Mononuclear cell (primary cell): ENCODE measurements around the gene SHLD1. TPM values are rescaled to one million over a fixed set of nuclear protein-coding genes. Genes with fewer than 3 reads are reported as not detected.

Experiments
- H3K27me3 ChIP-seq: 2 replicates; pipeline ENCODE4 v1.6.0; 2011; ENCODE audit warnings: low read length, control low read depth; ENCODE audit not compliant: insufficient read depth
- H3K4me1 ChIP-seq: 2 replicates; pipeline ENCODE4 v1.5.1; 2011; ENCODE audit warnings: mild to moderate bottlenecking, low read length, control low read depth; ENCODE audit not compliant: insufficient read depth
- H3K4me3 ChIP-seq: 2 replicates; pipeline ENCODE4 v1.5.1; 2011; ENCODE audit warnings: mild to moderate bottlenecking, low read length, moderate library complexity
- H3K9me3 ChIP-seq: 2 replicates; pipeline ENCODE4 v1.5.1; 2011; ENCODE audit warnings: low read depth, mild to moderate bottlenecking, control low read depth, low read length
- total RNA-seq: library from RNA; depleted of rRNA; stranded (reverse); fragments of >200 nt; gene quantifications from one replicate; pipeline ENCODE4 v1.2.3, GENCODE V29; 2012

SHLD1 gene
- total RNA-seq, 1 donor, result 1.8 TPM

DNA sequence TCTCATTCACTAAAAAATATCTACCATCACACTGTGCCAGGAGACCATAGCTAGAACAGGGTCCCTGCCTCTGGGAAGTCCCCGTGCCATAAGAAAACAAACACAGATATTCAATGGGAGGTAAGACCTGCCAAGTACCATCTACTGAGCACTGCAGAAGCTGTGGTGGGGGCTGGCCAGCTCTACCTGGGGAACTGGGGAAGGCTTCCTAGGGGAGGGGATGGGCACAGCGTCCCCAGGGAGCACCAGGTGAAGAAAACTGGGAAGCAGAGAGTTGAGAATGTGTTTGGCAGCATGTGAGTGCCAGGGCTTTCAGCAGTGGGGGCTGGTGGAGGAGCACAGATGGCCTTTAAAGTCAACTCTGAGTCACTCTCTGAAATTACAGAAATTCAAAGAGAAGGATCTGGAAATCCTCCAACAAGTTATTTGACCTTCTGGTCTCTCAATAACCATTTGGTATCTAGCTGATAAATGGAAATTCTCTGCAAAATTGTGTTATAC, 85.2 kb downstream of the SHLD1 start:
- H3K9me3 ChIP-seq, result no peaks in the 10 kb centered on the region
- no peak overlapping the region for H3K4me3 ChIP-seq
- peaks cover 13% of the 10 kb centered on the region for H3K4me1 ChIP-seq

DNA sequence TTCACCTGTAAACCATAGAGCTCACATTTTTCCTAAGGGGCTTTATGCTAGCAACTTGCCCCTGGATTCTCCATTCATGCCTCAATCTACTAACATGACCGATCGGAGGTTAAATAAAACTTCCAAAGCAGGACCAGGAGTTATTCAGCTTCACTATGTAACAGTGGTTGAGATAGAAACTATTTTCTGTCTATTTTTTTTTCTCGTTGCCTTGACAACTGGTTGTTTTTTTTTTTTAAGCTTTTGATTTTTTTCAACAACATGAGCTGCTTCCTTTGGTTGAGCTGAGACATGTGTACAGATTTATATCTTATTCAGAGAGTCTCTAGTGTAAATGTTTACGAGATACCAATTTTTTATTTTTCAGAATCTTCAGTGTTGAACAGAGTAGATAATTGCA, 85.7 kb downstream of the SHLD1 start:
- no peaks in the 10 kb centered on the region for H3K9me3 ChIP-seq
- H3K4me1 ChIP-seq, result peaks cover 13% of the 10 kb centered on the region
- H3K27me3 ChIP-seq, result no peaks in the 10 kb centered on the region
- no peak overlapping the region for H3K4me3 ChIP-seq

More for the DNA sequence above, 85.2 kb downstream of the SHLD1 start:
- H3K27me3 ChIP-seq, result no peaks in the 10 kb centered on the region

DNA sequence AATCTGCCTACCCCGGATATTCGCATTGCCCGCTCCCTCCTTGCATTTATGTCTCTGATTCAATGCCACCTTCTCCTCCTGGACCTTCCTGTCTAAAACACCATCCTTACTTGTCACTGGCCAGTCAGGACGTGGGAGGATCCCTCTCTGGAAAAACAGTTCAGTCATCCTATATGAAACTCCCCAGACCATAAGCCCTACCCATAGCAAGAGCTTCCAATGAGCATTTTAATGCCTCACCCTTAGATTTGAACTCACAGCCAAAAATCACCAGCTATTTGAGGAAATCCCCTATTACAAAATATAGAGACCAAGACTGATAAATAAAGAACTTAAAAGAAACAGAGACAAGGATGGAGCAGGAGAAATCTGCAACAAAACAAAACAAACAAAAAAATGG, 86.4 kb downstream of the SHLD1 start:
- Histone ChIP-seq H3K4me3 (no peak overlapping the region), H3K9me3 (no peaks in the 10 kb centered on the region), H3K4me1 (peaks cover 13% of the 10 kb centered on the region), H3K27me3 (no peaks in the 10 kb centered on the region)

DNA sequence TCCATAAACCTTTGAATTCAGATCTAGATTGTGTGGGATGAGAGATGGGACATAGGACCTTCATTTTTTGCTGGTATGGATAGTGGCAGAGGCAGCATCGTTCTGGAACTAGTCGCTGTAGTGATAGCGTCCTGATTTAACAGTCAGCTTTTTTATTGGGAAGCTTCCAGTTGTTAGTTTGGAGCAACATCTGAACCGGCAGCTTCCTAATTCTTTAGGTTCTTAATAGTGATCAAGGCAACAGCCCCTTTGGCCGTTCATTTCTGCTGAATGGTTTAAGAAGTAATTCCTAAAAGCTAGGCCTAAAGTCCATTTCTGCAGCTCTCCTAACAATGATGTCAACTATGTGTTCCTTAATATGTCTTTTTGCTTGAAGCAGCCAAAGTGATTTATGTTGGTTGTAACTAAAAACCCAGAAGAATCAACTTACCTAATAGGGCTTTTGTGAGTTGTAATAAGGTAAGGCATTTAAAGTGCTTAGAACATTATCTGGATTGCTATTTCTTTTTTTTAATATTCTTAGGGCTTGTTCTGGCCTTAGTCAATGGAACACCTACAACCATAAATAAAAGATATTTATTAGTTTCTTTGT, 90.3 kb downstream of the SHLD1 start:
- Histone ChIP-seq H3K4me3 (no peak overlapping the region), H3K27me3 (no peaks in the 10 kb centered on the region), H3K4me1 (peaks cover 14% of the 10 kb centered on the region), H3K9me3 (no peaks in the 10 kb centered on the region)

DNA sequence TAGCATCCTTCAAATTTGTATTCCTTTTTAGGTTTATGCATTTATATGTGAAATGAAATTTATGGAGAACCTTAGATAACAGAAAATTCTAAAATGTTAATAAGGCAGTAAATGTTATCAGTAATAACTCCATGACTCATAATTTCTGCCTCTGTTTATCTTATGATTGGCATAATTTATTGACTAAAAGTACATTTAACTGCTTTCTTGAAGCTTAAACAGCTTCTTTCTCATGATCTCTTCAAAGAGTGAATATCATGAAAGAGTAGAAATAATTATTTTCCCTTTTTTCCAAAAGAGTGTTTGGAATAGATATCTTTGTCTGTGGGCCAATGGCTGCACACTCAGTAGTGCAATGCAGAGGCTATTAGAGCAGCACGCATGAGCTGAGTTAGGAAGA, 91.3 kb downstream of the SHLD1 start:
- Histone ChIP-seq H3K4me3 (no peak overlapping the region), H3K4me1 (peaks cover 11% of the 10 kb centered on the region), H3K27me3 (no peaks in the 10 kb centered on the region), H3K9me3 (no peaks in the 10 kb centered on the region)

DNA sequence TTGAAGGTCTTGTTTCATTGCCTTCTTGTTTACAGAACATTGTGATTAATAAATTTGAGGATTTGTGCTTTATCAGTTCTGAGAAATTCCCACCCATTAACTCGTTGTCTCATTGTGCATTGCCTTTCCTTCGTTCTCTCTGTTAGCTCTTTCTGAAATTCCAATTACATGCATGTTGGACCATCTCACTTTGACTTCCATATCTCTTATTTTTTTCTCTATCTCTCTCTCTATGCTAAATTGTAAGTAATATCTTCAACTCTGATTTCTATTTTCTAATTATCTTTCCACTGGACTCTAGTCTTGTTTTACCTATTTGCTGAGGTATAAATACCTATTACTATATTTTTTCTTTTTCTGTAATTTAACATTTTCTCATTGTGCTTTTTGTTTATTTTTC, 92.3 kb downstream of the SHLD1 start:
- H3K4me1 ChIP-seq, result peaks cover 12% of the 10 kb centered on the region
- H3K9me3 ChIP-seq, result no peaks in the 10 kb centered on the region
- no peak overlapping the region for H3K4me3 ChIP-seq

DNA sequence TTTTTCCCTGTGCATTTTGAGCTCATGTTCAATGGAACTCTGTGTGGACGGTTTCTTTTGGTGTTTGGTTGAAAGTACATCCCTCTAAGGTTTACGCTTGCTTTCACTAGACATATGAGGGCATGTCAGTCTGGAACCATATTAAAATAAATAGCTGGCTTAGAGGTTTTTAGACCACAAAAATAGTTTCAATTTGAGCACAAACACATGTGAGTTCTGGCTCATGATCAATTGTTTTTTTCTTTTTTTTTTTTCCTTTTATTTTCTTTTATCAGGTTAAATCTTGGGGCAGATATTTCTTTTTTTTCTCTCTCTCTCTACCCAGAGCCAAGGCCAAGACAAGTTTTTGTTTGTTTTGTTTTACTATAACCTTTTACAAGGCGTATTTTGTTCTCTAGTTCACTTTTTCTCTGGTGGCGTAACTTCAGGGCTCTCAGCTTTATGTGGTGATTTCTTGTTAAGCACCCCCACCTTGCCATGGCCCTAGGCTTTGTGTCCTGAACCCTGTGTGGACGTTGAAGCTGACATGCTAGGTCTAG, 92.9 kb downstream of the SHLD1 start:
- H3K9me3 ChIP-seq, result no peaks in the 10 kb centered on the region
- peaks cover 12% of the 10 kb centered on the region for H3K4me1 ChIP-seq
- H3K4me3 ChIP-seq, result no peak overlapping the region
- H3K27me3 ChIP-seq, result no peaks in the 10 kb centered on the region

More for the DNA sequence above, 92.3 kb downstream of the SHLD1 start:
- H3K27me3 ChIP-seq, result no peaks in the 10 kb centered on the region

DNA sequence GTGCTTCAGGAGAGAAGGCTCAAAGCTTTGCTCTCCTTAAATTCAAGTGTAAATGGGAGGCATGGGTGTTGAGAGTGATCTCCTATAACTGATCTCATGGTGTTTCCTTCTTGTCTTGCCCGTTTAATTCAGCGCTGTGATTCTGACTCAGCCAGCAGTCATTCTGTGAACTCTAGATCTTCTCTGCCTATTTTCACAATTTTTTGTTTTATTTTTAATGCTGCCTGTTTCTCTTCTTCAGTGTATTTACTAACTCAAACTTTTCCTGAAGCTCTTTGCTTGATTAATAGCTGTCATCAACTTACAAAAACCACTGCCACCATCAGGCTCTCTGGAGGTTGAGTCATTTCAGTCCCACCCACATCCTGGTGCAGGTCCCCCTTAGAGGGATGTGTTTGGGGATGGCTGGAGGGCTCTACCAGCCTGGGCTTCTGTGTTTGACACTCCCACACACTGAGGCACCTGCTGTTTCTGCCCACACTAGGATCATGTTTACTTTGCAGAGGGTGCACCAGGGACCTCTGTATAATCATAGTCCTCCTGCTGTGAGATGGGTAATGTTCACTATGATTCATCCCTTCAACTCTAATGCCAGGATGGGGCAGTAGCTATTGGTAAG, 94.0 kb downstream of the SHLD1 start:
- Histone ChIP-seq H3K9me3 (no peaks in the 10 kb centered on the region), H3K4me1 (peaks cover 12% of the 10 kb centered on the region), H3K27me3 (no peaks in the 10 kb centered on the region), H3K4me3 (no peak overlapping the region)

DNA sequence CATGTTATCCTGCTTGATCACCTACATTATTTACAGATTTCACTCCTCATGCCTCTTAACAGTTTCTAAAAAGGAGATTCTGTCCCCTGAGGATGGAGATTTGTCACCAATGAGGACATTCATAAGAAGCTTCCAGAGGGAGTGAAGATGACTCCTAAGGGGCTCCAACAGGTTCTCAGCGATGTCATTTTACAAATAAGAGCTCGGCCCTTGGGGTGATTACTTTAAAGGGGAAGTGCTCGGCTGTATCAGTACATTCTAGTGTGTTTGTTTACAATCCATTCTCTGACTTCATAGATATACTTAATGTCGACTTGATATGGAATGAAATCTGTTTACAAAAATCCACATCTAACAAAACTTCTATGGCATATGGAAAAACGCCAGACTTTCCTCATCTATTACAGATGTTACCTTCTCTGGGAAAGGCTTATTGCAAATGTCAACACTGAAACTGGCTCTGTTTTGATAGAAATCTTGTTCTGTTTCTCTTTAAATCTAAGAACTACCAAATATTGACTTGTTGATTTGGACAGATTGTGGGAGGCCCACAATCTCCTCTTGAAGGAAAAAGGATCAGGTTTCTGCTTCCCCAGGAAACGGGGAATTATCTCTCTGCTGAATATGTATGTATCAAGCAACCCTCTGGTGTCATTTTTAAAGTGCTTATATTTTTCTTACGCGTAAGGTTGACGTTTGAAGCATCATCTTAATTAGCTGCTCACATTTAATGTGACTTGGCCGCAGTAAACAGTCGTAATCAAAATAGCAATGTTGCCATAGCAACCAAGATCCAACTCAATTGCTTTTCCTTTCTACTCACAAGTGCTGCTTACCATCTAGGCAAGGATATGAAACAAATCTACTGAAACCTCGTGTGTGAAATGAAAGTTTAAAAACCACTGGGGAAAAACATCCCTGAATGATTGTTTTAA, 95.7 kb downstream of the SHLD1 start:
- no peak overlapping the region for H3K4me3 ChIP-seq
- no peaks in the 10 kb centered on the region for H3K9me3 ChIP-seq
- H3K4me1 ChIP-seq, result peaks cover 12% of the 10 kb centered on the region
- no peaks in the 10 kb centered on the region for H3K27me3 ChIP-seq

DNA sequence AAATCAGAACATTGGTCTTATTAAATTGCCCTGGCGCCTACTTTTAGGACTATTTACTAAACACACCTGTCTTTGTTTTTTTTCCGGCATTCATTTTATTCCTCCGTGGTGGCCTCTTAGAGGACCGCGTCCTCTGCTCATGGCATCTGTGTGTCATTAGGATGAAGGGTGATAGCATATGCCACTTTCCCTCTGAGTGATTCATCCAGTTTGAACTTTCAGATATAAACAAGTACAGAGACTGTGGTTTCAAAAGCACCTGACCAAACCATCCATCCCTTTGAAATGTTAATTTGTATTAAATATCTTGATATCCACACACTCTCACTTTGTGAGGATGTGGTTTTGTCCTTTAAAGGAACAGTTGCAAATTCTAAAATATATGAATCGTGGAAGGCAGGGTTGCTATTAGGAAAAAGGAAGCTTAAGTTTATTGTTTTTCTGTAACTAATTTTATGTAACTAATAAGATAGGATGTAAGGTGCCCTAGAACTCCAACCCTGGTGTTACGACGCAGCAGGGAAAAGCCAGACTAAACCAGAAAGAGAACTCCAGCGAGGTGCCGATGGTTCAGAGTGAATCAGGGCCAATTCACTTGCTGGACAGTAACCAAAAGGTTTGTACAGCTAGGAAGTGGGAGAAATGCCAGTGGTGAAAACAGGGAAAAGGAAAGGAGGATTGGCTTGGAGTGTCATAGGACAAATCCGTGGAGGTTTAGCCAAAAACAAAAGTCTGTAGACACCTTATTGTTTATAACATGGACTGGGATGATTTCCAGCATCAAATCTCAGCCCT, 98.7 kb downstream of the SHLD1 start:
- no peaks in the 10 kb centered on the region for H3K27me3 ChIP-seq

DNA sequence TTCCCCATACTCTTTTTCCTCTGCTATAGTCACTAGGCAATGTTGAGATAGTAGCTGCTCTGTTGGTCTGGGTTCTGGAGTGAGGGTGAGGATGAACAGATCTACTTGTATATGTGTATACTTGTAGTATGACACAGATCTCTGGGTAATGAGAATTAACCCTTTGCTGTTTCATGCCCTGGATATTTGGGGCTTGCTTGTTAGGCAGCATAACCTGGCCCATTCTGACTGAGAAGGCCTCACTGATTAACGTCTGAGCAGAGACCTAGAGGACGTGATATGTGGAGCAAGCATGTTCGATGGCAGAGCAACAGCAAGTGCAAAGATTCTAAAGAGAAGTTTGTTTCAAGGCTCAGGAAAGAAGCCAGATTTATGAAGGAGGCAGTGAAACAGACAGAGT, 105.7 kb downstream of the SHLD1 start:
- no peaks in the 10 kb centered on the region for H3K9me3 ChIP-seq
- H3K4me3 ChIP-seq, result no peak overlapping the region
- H3K27me3 ChIP-seq, result no peaks in the 10 kb centered on the region

More for the DNA sequence above, 98.7 kb downstream of the SHLD1 start:
- Histone ChIP-seq H3K4me3 (no peak overlapping the region), H3K9me3 (no peaks in the 10 kb centered on the region), H3K4me1 (peaks cover 9% of the 10 kb centered on the region)

DNA sequence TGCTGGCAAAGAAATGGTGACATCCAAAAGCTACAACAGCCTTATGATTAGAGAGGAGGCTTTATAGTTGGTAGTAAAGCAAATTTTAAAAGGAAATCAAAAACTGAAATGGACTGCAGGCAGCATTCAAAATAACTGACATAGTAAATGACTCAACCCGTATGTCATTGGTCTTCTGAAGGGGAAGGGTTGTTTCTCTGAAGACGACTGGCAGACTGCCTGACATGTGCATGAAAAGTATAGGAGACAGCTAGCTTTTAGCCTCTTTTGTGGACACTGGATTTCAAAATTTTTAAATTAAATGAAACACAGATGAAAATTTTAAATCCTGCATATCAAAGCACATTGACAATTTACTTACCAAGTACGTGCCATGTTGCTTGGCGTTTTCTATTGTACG, 109.4 kb downstream of the SHLD1 start:
- Histone ChIP-seq H3K27me3 (no peaks in the 10 kb centered on the region), H3K4me3 (no peak overlapping the region), H3K9me3 (no peaks in the 10 kb centered on the region), H3K4me1 (peaks cover 30% of the 10 kb centered on the region)

More for the DNA sequence above, 105.7 kb downstream of the SHLD1 start:
- H3K4me1 ChIP-seq, result peaks cover 4% of the 10 kb centered on the region

DNA sequence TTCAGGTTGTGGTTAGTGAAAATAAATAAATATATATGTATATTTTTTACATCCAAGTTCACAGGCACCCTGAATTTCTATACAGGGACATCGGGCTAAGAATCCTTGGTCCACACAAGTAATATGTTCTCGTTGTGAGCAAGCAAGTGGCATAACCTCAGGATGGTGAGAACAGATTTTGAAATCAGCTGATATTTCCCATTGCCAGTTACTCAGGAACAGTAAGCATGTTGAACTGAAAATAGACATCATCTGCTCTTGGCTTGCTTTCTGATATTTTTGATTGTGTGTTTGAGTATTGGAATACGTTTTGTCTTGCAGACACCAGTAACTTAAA, 112.5 kb downstream of the SHLD1 start:
- H3K4me1 ChIP-seq, result peaks cover 37% of the 10 kb centered on the region
- no peaks in the 10 kb centered on the region for H3K9me3 ChIP-seq
- H3K4me3 ChIP-seq, result no peak overlapping the region
- H3K27me3 ChIP-seq, result no peaks in the 10 kb centered on the region

DNA sequence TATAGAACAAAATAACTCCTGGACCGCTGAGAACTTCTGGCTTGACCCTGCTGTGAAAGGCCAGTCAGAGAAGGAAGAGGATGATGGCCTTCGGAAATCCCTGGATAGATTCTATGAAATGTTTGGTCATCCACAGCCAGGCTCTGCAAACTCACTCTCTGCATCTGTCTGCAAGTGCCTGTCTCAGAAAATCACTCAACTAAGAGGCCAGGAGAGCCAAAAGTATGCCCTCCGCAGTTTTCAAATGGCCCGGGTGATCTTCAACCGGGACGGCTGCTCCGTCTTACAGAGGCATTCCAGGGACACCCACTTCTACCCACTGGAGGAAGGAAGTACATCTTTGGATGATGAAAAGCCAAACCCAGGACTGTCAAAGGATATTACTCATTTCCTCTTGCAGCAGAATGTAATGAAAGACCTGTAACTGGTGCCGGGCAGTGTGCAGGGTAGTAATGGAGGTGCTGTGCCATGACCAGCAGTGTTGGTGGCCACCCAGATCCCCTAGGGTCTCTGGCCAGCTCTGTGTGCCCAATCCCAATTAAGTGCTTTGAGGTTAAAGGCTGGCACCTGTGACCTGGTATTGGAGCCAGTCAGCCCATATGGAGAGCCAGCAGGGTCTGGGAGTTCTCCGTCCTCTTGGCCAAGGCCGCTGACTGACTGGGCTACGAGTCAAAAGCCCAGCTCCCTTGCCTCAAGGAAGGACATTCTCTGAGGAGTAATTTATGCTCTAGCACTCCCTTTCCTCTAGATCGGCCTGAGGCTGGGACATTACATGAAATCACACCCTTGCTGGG, 113.0 kb downstream of the SHLD1 start:
- no peaks in the 10 kb centered on the region for H3K9me3 ChIP-seq
- peaks cover 37% of the 10 kb centered on the region for H3K4me1 ChIP-seq
- no peak overlapping the region for H3K4me3 ChIP-seq
- H3K27me3 ChIP-seq, result no peaks in the 10 kb centered on the region
